Natural killer cell (primary cell): ENCODE results near the gene CPZ. TPM values are rescaled to one million over a fixed set of nuclear protein-coding genes. Genes with fewer than 3 reads are reported as not detected.

ENCODE experiments used
- ATAC-seq, 3 donors: fragments of 150-1000 bp in 2 of 3; fragments of 200-7000 bp in 1 of 3; cut with Tn5 transposase; 1 replicate in 1 of 3; 2 replicates in 2 of 3; pipeline ENCODE4 v1.10.0; 2021; ENCODE audit warnings: mild to moderate bottlenecking in 2 of 3, moderate library complexity in 2 of 3
- DNase-seq, 2 donors: peaks; one replicate each; pipeline versions ENCODE4 v3.0.0 to v3.0.0-alpha.2; 2013 to 2021; ENCODE audit warnings: mixed read lengths in 1 of 2
- H3K27ac ChIP-seq: one replicate; pipeline ENCODE4 v1.5.1; 2013; ENCODE audit warnings: mild to moderate bottlenecking, low read length
- H3K27me3 ChIP-seq: one replicate; pipeline ENCODE4 v1.6.1; 2013; ENCODE audit warnings: low read length; ENCODE audit not compliant: control insufficient read depth, insufficient read depth
- H3K36me3 ChIP-seq: one replicate; pipeline ENCODE4 v1.6.1; 2013; ENCODE audit warnings: low read length; ENCODE audit not compliant: control insufficient read depth, insufficient read depth
- H3K4me1 ChIP-seq: one replicate; pipeline ENCODE4 v1.6.1; 2013; ENCODE audit warnings: low read length; ENCODE audit not compliant: control insufficient read depth, insufficient read depth
- H3K4me3 ChIP-seq: one replicate; pipeline ENCODE4 v1.5.1; 2013; ENCODE audit warnings: low read length
- H3K9me3 ChIP-seq: one replicate; pipeline ENCODE4 v1.6.1; 2013; ENCODE audit warnings: low read length; ENCODE audit not compliant: control insufficient read depth, insufficient read depth
- H3K27ac Mint-ChIP-seq, 2 donors: one replicate each; pipeline ENCODE4 v1.8.0; 2022; ENCODE audit warnings: mild to moderate bottlenecking in 2 of 2, mixed read lengths in 2 of 2, moderate library complexity in 1 of 2
- H3K27me3 Mint-ChIP-seq, 2 donors: one replicate each; pipeline ENCODE4 v1.8.0; 2022; ENCODE audit warnings: low read depth in 2 of 2, mixed read lengths in 2 of 2
- H3K36me3 Mint-ChIP-seq: one replicate; pipeline ENCODE4 v1.8.0; 2022; ENCODE audit warnings: mixed read lengths
- H3K4me1 Mint-ChIP-seq, 2 donors: one replicate each; pipeline ENCODE4 v1.8.0; 2022; ENCODE audit warnings: mixed read lengths in 2 of 2
- H3K4me3 Mint-ChIP-seq: one replicate; pipeline ENCODE4 v1.8.0; 2022; ENCODE audit warnings: mild to moderate bottlenecking, moderate library complexity, mixed read lengths
- H3K9me3 Mint-ChIP-seq, 2 donors: one replicate each; pipeline ENCODE4 v1.8.0; 2022; ENCODE audit warnings: mixed read lengths in 2 of 2
- CTCF ChIP-seq: fragments of 200-600 bp; IDR thresholded peaks from one replicate; pipeline ENCODE4 v1.8.0; 2022; ENCODE audit warnings: antibody characterized with exemption
- WGBS: methylation state at CpG from one replicate; pipeline ENCODE4 v1.1.7; 2013; ENCODE audit warnings: missing lambda C conversion rate; ENCODE audit not compliant: insufficient coverage; 5-methylcytosine and 5-hydroxymethylcytosine counted together
- intact Hi-C: fragments of 100-400 bp; cut with micrococcal nuclease; formaldehyde crosslinking; loops from one replicate; pipeline ENCODE4 v1.14.2; 2022
- total RNA-seq, 4 donors: library from RNA; stranded (reverse); fragments of 120-200 nt in 1 of 4; gene quantifications; one replicate each; pipeline versions ENCODE4 v1.2.3 to v1.2.4, GENCODE V29; 2013 to 2022

CPZ gene
- total RNA-seq, 3 donors from 2014 or later (not counting 1 experiment from before 2014, with no cell fraction given), result not detected

GRCh38 chr4:8610858-8611616 lies 18.5 kb downstream of the CPZ start:
- Histone ChIP-seq H3K27ac (no peak overlapping the region), H3K4me3 (no peak overlapping the region), H3K4me1 (no peaks in the 10 kb centered on the region), H3K36me3 (no peaks in the 10 kb centered on the region), H3K27me3 (no peaks in the 10 kb centered on the region), H3K9me3 (no peaks in the 10 kb centered on the region)
- ATAC-seq (no peak), DNase-seq (no peak)
- TF ChIP-seq CTCF, result no peak
- Mint-ChIP-seq H3K27me3 (no peaks in the 10 kb centered on the region), H3K4me1 (peaks cover 0 to 8% of the 10 kb centered on the region in 2 donors), H3K9me3 (no peaks in the 10 kb centered on the region), H3K36me3 (no peaks in the 10 kb centered on the region), H3K27ac (no peak overlapping the region), H3K4me3 (no peak overlapping the region)
- 78% methylated on average over 8 of the region's 8 CpGs for WGBS
- intact Hi-C loops, result no loop called here

GRCh38 chr4:8612646-8613045 lies 20.1 kb downstream of the CPZ start:
- Histone ChIP-seq H3K4me1 (no peaks in the 10 kb centered on the region), H3K9me3 (no peaks in the 10 kb centered on the region), H3K4me3 (no peak overlapping the region), H3K36me3 (no peaks in the 10 kb centered on the region), H3K27me3 (no peaks in the 10 kb centered on the region), H3K27ac (no peak overlapping the region)
- Mint-ChIP-seq H3K36me3 (no peaks in the 10 kb centered on the region), H3K4me1 (peaks cover 0 to 8% of the 10 kb centered on the region in 2 donors), H3K9me3 (no peaks in the 10 kb centered on the region), H3K27ac (no peak overlapping the region), H3K27me3 (no peaks in the 10 kb centered on the region), H3K4me3 (no peak overlapping the region)
- 88% methylated on average over 8 of the region's 8 CpGs for WGBS
- DNase-seq, result no peak
- no peak for ATAC-seq
- intact Hi-C loops, result no loop called here
- no peak for TF ChIP-seq CTCF

GRCh38 chr4:8613421-8614364 lies 21.1 kb downstream of the CPZ start:
- Mint-ChIP-seq H3K27ac (no peak overlapping the region), H3K4me1 (peaks cover 0 to 8% of the 10 kb centered on the region in 2 donors), H3K4me3 (no peak overlapping the region), H3K36me3 (no peaks in the 10 kb centered on the region), H3K27me3 (no peaks in the 10 kb centered on the region), H3K9me3 (no peaks in the 10 kb centered on the region)
- Histone ChIP-seq H3K36me3 (no peaks in the 10 kb centered on the region), H3K4me1 (no peaks in the 10 kb centered on the region), H3K27me3 (no peaks in the 10 kb centered on the region), H3K9me3 (no peaks in the 10 kb centered on the region), H3K4me3 (no peak overlapping the region), H3K27ac (no peak overlapping the region)
- 91% methylated on average over 35 of the region's 35 CpGs for WGBS
- intact Hi-C loops, result no loop called here
- no peak for TF ChIP-seq CTCF
- ATAC-seq (no peak), DNase-seq (no peak)
